ENCODE measurements around the gene DAB2IP.

Gene DAB2IP

DNA sequence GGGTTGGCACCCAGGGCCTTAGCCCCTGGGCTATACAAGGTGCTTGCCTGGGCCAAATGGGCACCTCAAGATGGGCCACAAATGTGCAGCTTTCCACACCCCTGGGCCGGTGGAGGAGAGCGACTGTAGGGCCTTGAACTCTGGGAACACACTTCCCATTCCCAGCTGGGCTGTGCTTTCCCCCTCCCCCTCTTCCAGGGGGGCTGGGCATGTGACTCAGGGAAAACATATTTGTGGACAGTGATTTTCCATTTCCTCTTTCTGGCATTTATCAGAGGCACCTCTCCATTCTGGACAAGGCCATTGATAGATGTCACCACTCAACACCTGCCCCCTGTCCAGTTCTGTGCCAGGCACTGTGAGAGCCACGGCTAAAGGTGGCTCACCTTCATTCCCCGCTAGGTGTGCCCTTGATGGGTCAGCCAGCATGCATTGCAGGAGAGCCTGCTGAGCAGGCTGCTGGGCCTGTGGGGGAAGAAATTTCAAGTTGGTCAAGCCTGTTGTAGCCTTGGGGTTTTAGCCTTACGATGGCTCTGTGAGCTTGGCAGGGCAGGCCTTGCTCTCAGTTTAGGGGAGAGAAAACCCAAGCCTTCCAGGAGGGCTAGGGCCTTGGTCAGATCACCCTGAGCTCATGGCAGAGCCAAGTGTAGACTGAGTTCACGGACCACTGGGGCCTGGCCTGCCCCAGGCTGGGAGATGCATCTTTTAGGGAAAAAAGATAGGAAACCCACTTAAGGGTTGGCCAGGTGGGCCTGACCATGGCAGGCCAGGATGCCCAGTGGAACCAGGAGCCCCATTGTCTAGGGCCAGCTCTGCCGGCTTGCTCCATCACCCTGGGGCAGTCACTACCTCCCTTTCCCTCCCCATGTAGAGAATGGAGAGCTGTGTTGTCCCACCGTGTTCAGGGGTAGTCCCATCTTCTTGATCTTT lies 113.9 kb downstream of the DAB2IP start:
- Histone ChIP-seq H3K23ac (ENCODE audit: low read depth, low read length, poor library complexity) (peak overlapping the region; percentile 47), H3K14ac (ENCODE audit: low read length) (no peak overlapping the region), H3K4me2 (ENCODE audit: insufficient read depth, low read length, poor library complexity, severe bottlenecking) (no peak overlapping the region), H3K18ac (ENCODE audit: low read length) (no peak overlapping the region), H3K4me1 (ENCODE audit: control insufficient read depth in 2 of 2, insufficient read depth in 1 of 2, low read depth in 1 of 2, low read length in 2 of 2) (no peaks in the 10 kb centered on the region), H2BK12ac (ENCODE audit: low read length) (no peak overlapping the region), H3K79me1 (ENCODE audit: low read depth, low read length) (peaks cover 8% of the 10 kb centered on the region), H4K8ac (ENCODE audit: low read depth, low read length) (no peak overlapping the region), H3K27me3 (ENCODE audit: control insufficient read depth in 3 of 3, insufficient read depth in 3 of 3, low read depth in 1 of 3, low read length in 3 of 3) (no peaks in the 10 kb centered on the region), H4K91ac (ENCODE audit: low read depth, low read length, poor library complexity) (no peak overlapping the region), H2AFZ (ENCODE audit: low read length) (no peak overlapping the region), H2BK120ac (ENCODE audit: low read depth, low read length) (no peak overlapping the region), H3K36me3 (replicated peaks in 1 of 2; ENCODE audit: control insufficient read depth in 2 of 2, insufficient read depth in 2 of 2, low read length in 2 of 2) (peaks cover 80 to 98% of the 10 kb centered on the region in 2 donors), H3K4me3 (ENCODE audit: low read length in 2 of 2) (no peak overlapping the region), H2BK15ac (ENCODE audit: low read length) (no peak overlapping the region), H3K9me3 (replicated peaks in 1 of 2; ENCODE audit: control insufficient read depth in 2 of 2, insufficient read depth in 1 of 2, low read depth in 1 of 2, low read length in 2 of 2) (no peaks in the 10 kb centered on the region), H3K9ac (ENCODE audit: low read depth, low read length, poor library complexity) (no peak overlapping the region), H3K27ac (replicated peaks; ENCODE audit: low read length) (no peak overlapping the region), H3K4ac (ENCODE audit: low read length) (no peak overlapping the region), H2BK5ac (ENCODE audit: low read length) (no peak overlapping the region), H2AK5ac (ENCODE audit: low read depth, low read length) (no peak overlapping the region)
- no peak for DNase-seq (ENCODE audit: low spot score)
- WGBS, 2 donors (ENCODE audit: extremely low coverage in 2 of 2, insufficient read length in 2 of 2, insufficient replicate concordance in 1 of 2) = no CpG with 5 or more reads among the region's 8 CpGs

DNA sequence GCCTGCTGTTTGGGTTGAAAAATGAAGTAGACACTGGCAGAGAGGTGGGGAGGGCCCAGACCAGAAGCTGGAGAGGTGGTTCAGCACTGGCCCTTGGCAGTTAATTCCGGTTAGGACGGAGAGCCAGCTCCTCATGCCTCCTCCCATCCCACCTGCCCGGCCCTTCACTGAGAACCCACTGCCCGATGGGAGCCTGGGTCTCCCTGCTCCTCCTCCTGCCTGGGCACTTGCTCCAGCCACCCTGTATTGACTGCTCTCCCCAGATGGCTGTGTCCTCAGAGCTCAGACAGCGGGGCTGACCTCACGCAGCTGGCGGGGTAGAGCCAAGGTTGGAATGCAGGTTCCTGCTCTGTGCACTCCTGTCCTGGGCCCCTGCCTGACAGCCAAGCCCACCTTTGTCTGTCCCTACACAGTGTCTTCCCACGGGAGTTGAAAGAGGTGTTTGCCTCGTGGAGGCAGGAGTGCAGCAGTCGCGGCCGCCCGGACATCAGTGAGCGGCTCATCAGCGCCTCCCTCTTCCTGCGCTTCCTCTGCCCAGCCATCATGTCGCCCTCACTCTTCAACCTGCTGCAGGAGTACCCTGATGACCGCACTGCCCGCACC lies 114.7 kb downstream of the DAB2IP start:
- H2AFZ ChIP-seq (ENCODE audit: low read length) = no peak overlapping the region
- no CpG with 5 or more reads among the region's 19 CpGs for WGBS, 2 donors (ENCODE audit: extremely low coverage in 2 of 2, insufficient read length in 2 of 2, insufficient replicate concordance in 1 of 2)
- no peak overlapping the region for H2BK120ac ChIP-seq (ENCODE audit: low read depth, low read length)
- H3K79me1 ChIP-seq (ENCODE audit: low read depth, low read length) = peaks cover 8% of the 10 kb centered on the region
- no peak overlapping the region for H2BK5ac ChIP-seq (ENCODE audit: low read length)
- H3K27me3 ChIP-seq (ENCODE audit: control insufficient read depth in 3 of 3, insufficient read depth in 3 of 3, low read depth in 1 of 3, low read length in 3 of 3) = no peaks in the 10 kb centered on the region
- H3K27ac ChIP-seq (replicated peaks; ENCODE audit: low read length) = no peak overlapping the region
- no peak overlapping the region for H2BK12ac ChIP-seq (ENCODE audit: low read length)
- H2BK15ac ChIP-seq (ENCODE audit: low read length) = no peak overlapping the region
- H3K4ac ChIP-seq (ENCODE audit: low read length) = no peak overlapping the region
- H3K14ac ChIP-seq (ENCODE audit: low read length) = no peak overlapping the region
- H3K36me3 ChIP-seq (replicated peaks in 1 of 2; ENCODE audit: control insufficient read depth in 2 of 2, insufficient read depth in 2 of 2, low read length in 2 of 2) = peaks cover 76 to 98% of the 10 kb centered on the region in 2 donors
- no peaks in the 10 kb centered on the region for H3K4me1 ChIP-seq (ENCODE audit: control insufficient read depth in 2 of 2, insufficient read depth in 1 of 2, low read depth in 1 of 2, low read length in 2 of 2)
- peak overlapping the region; percentile 82 for H3K23ac ChIP-seq (ENCODE audit: low read depth, low read length, poor library complexity)
- no peak overlapping the region for H3K4me3 ChIP-seq (ENCODE audit: low read length in 2 of 2)
- H3K9me3 ChIP-seq (replicated peaks in 1 of 2; ENCODE audit: control insufficient read depth in 2 of 2, insufficient read depth in 1 of 2, low read depth in 1 of 2, low read length in 2 of 2) = no peaks in the 10 kb centered on the region
- no peak overlapping the region for H2AK5ac ChIP-seq (ENCODE audit: low read depth, low read length)
- H4K91ac ChIP-seq (ENCODE audit: low read depth, low read length, poor library complexity) = no peak overlapping the region
- H3K4me2 ChIP-seq (ENCODE audit: insufficient read depth, low read length, poor library complexity, severe bottlenecking) = no peak overlapping the region
- no peak overlapping the region for H4K8ac ChIP-seq (ENCODE audit: low read depth, low read length)
- DNase-seq (ENCODE audit: low spot score) = no peak
- H3K18ac ChIP-seq (ENCODE audit: low read length) = peak overlapping the region; percentile 27
- no peak overlapping the region for H3K9ac ChIP-seq (ENCODE audit: low read depth, low read length, poor library complexity)

DNA sequence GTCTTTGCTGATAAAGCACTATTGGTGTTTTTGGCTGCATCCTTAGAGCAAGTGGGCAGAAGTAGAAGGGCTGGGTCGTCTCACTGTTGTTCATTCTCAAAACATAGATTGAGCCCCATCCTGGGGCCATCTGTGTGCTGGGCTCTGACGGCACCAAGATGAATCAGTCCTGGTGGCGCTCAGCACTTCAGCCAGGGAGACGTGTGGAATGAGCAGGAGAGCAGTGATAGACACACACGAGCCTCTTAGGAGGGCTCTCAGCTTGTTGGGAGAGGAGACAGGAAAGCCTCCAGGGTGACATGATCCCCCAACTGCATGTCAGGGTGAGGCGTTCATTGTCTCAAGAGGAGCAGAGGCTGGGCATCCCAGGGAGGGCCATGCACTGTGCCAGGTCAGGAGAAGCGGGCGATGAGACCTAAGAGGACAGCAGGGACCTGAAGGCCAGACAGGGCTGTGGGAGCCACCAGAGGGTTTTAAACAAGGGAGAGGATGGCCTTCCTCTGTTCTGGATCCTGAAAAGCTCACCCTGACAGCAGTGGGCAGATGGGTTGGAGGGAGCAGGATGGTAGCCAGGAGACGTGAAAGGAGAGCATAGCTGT lies 115.8 kb downstream of the DAB2IP start:
- H3K36me3 ChIP-seq (replicated peaks in 1 of 2; ENCODE audit: control insufficient read depth in 2 of 2, insufficient read depth in 2 of 2, low read length in 2 of 2) = peaks cover 76 to 98% of the 10 kb centered on the region in 2 donors
- no peak overlapping the region for H2BK5ac ChIP-seq (ENCODE audit: low read length)

More for the DNA sequence above, 115.8 kb downstream of the DAB2IP start:
- Histone ChIP-seq H3K18ac (ENCODE audit: low read length) (no peak overlapping the region), H2BK12ac (ENCODE audit: low read length) (no peak overlapping the region), H3K27me3 (ENCODE audit: control insufficient read depth in 3 of 3, insufficient read depth in 3 of 3, low read depth in 1 of 3, low read length in 3 of 3) (no peaks in the 10 kb centered on the region), H2BK15ac (ENCODE audit: low read length) (no peak overlapping the region), H3K4me3 (ENCODE audit: low read length in 2 of 2) (no peak overlapping the region), H3K4me2 (ENCODE audit: insufficient read depth, low read length, poor library complexity, severe bottlenecking) (no peak overlapping the region), H4K91ac (ENCODE audit: low read depth, low read length, poor library complexity) (no peak overlapping the region), H3K4ac (ENCODE audit: low read length) (no peak overlapping the region), H3K9ac (ENCODE audit: low read depth, low read length, poor library complexity) (no peak overlapping the region), H3K27ac (replicated peaks; ENCODE audit: low read length) (no peak overlapping the region), H2AFZ (ENCODE audit: low read length) (no peak overlapping the region), H3K79me1 (ENCODE audit: low read depth, low read length) (peaks cover 8% of the 10 kb centered on the region), H2AK5ac (ENCODE audit: low read depth, low read length) (no peak overlapping the region), H3K23ac (ENCODE audit: low read depth, low read length, poor library complexity) (peak overlapping the region; percentile 8), H3K14ac (ENCODE audit: low read length) (no peak overlapping the region), H2BK120ac (ENCODE audit: low read depth, low read length) (no peak overlapping the region), H3K4me1 (ENCODE audit: control insufficient read depth in 2 of 2, insufficient read depth in 1 of 2, low read depth in 1 of 2, low read length in 2 of 2) (peaks cover 0 to 1% of the 10 kb centered on the region in 2 donors), H4K8ac (ENCODE audit: low read depth, low read length) (no peak overlapping the region), H3K9me3 (replicated peaks in 1 of 2; ENCODE audit: control insufficient read depth in 2 of 2, insufficient read depth in 1 of 2, low read depth in 1 of 2, low read length in 2 of 2) (no peaks in the 10 kb centered on the region)
- WGBS, 2 donors (ENCODE audit: extremely low coverage in 2 of 2, insufficient read length in 2 of 2, insufficient replicate concordance in 1 of 2) = no CpG with 5 or more reads among the region's 9 CpGs
- DNase-seq (ENCODE audit: low spot score) = no peak
